Loucy (cell line): Measurements from ENCODE around the gene FAM169A.

Source experiments
- EZH2phosphoT487 ChIP-seq: fragments of 200-600 bp; IDR thresholded peaks from 2 replicates; pipeline ENCODE4 v1.6.1; 2018; ENCODE audit warnings: antibody characterized with exemption, mild to moderate bottlenecking, moderate library complexity, borderline replicate concordance
- TF ChIP-seq, protein P1 (sequence below): fragments of 200-600 bp; sonication (generic); conservative IDR thresholded peaks from 2 replicates; pipeline ENCODE4 v1.5.1; 2014; ENCODE audit warnings: mild to moderate bottlenecking, antibody characterized with exemption, low read length

- TF ChIP-seq, protein P1, sequence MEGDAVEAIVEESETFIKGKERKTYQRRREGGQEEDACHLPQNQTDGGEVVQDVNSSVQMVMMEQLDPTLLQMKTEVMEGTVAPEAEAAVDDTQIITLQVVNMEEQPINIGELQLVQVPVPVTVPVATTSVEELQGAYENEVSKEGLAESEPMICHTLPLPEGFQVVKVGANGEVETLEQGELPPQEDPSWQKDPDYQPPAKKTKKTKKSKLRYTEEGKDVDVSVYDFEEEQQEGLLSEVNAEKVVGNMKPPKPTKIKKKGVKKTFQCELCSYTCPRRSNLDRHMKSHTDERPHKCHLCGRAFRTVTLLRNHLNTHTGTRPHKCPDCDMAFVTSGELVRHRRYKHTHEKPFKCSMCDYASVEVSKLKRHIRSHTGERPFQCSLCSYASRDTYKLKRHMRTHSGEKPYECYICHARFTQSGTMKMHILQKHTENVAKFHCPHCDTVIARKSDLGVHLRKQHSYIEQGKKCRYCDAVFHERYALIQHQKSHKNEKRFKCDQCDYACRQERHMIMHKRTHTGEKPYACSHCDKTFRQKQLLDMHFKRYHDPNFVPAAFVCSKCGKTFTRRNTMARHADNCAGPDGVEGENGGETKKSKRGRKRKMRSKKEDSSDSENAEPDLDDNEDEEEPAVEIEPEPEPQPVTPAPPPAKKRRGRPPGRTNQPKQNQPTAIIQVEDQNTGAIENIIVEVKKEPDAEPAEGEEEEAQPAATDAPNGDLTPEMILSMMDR, result no peak
- TF ChIP-seq EZH2phosphoT487, result no peak
These were observed 129.4 kb downstream of the FAM169A start for GRCh38 chr5:74736759-74737158.
